ENCODE data around the gene EFTUD2. TPM values are rescaled to one million over a fixed set of nuclear protein-coding genes. Genes with fewer than 3 reads are reported as not detected.

EFTUD2 gene
- total RNA-seq, 6 experiments from 2014 or later: 29.9 to 42.4 (median 35.1) TPM

- WGBS (ENCODE audit: insufficient coverage, low coverage, low lambda C conversion rate, missing lambda C conversion rate): 67% methylated on average over 6 of the region's 9 CpGs
- Histone ChIP-seq H3K27ac (no peak overlapping the region), H3K4me3 (no peak overlapping the region), H3K36me3 (peaks cover 0 to 69% (median 24%) of the 10 kb centered on the region in 4 donors), H3K9me3 (no peaks in the 10 kb centered on the region), H3K27me3 (no peaks in the 10 kb centered on the region), H3K4me1 (no peaks in the 10 kb centered on the region)
- peak in 1 of 3 donors; percentile 50 for DNase-seq
- TF ChIP-seq POLR2A (IDR thresholded peaks at IDR 0.05): no peak
- TF ChIP-seq CTCF (IDR thresholded peaks at IDR 0.05): no peak
- intact Hi-C loops (cut with DNase I): no loop called here
- peak in 1 of 4 donors; percentile 40 for ATAC-seq
Measured at GRCh38 chr17:44862278-44862914, 36.8 kb downstream of the EFTUD2 start.

GRCh38 chr17:44859701-44860100 is 39.5 kb downstream of the EFTUD2 start:
- no peak for TF ChIP-seq POLR2A (IDR thresholded peaks at IDR 0.05)
- TF ChIP-seq CTCF (IDR thresholded peaks at IDR 0.05): no peak
- no peaks in the 10 kb centered on the region for H3K27me3 ChIP-seq
- no peaks in the 10 kb centered on the region for H3K9me3 ChIP-seq
- H3K4me1 ChIP-seq: no peaks in the 10 kb centered on the region
- peaks cover 1 to 84% (median 34%) of the 10 kb centered on the region in 4 donors for H3K36me3 ChIP-seq
- ATAC-seq (no peak), DNase-seq (no peak)
- intact Hi-C loops (cut with DNase I): no loop called here
- 83% methylated on average over 4 of the region's 5 CpGs for WGBS (ENCODE audit: insufficient coverage, low coverage, low lambda C conversion rate, missing lambda C conversion rate)
- no peak overlapping the region for H3K4me3 ChIP-seq
- H3K27ac ChIP-seq: no peak overlapping the region

GRCh38 chr17:44854192-44854591 is 45.1 kb downstream of the EFTUD2 start:
- Histone ChIP-seq H3K27me3 (no peaks in the 10 kb centered on the region), H3K4me3 (no peak overlapping the region), H3K9me3 (no peaks in the 10 kb centered on the region), H3K36me3 (peaks cover 5 to 80% (median 39%) of the 10 kb centered on the region in 4 donors), H3K27ac (no peak overlapping the region), H3K4me1 (no peaks in the 10 kb centered on the region)
- no peak for TF ChIP-seq CTCF (IDR thresholded peaks at IDR 0.05)
- TF ChIP-seq POLR2A (IDR thresholded peaks at IDR 0.05): no peak
- ATAC-seq: no peak
- no peak for DNase-seq
- WGBS (ENCODE audit: insufficient coverage, low coverage, low lambda C conversion rate, missing lambda C conversion rate): 93% methylated on average over 3 of the region's 5 CpGs
- intact Hi-C loops (cut with DNase I): no loop called here

- H3K36me3 ChIP-seq: peaks cover 5 to 46% (median 26%) of the 10 kb centered on the region in 4 donors
- WGBS (ENCODE audit: insufficient coverage, low coverage, low lambda C conversion rate, missing lambda C conversion rate): 82% methylated on average over 2 of the region's 5 CpGs
- H3K27ac ChIP-seq: no peak overlapping the region
- no peaks in the 10 kb centered on the region for H3K27me3 ChIP-seq
- H3K4me1 ChIP-seq: no peaks in the 10 kb centered on the region
- no peak overlapping the region for H3K4me3 ChIP-seq
- no peaks in the 10 kb centered on the region for H3K9me3 ChIP-seq
- intact Hi-C loops (cut with DNase I): no loop called here
- TF ChIP-seq CTCF (IDR thresholded peaks at IDR 0.05) (no peak), POLR2A (IDR thresholded peaks at IDR 0.05) (no peak)
- ATAC-seq (no peak), DNase-seq (no peak)
Measured at GRCh38 chr17:44850612-44851011, 48.6 kb downstream of the EFTUD2 start.
